T-helper 2 cell treated with Interferon-gamma antibody and Interleukin-4, amounts not matched to agents 100 ng/mL and 5 ng/mL, for 36 hours (primary cell): ENCODE data around the gene PGM1. TPM values are rescaled to one million over a fixed set of nuclear protein-coding genes. Genes with fewer than 3 reads are reported as not detected.

Experiments
- intact Hi-C: fragments of 100-400 bp; cut with micrococcal nuclease; formaldehyde crosslinking; loops from one replicate; pipeline ENCODE4 v1.15.1; 2023
- total RNA-seq: library from RNA; stranded (reverse); gene quantifications from 2 replicates; pipeline ENCODE4 v1.2.3, GENCODE V29; 2022

The PGM1 gene
- total RNA-seq, 1 donor from 2014 or later, result 49.8 TPM

GRCh38 chr1:63630238-63630637 is 37.0 kb downstream of the PGM1 start:
- intact Hi-C loops, result no loop called here

GRCh38 chr1:63630666-63631065 is 37.5 kb downstream of the PGM1 start:
- intact Hi-C loops, result no loop called here

GRCh38 chr1:63632110-63632509 is 38.9 kb downstream of the PGM1 start:
- intact Hi-C loops, result no loop called here

DNA sequence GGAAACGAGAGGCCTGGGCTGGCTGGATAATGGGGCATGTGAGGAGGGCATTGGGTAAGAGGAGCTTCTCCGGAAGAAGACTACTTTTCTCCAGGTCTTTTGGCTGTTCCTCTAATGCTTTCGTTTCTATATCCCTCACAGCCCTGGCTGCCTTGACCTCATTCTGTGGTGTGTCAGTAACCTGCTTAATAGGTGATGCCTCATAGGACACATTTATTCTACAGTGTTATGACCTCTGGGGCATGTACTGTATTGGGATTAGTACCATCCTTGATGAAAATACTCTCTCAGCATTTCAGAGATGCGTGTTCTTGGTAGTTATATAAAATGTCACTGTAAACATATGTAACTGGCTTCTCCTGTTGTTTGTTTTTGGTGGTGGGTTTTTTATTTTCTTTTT is 40.1 kb downstream of the PGM1 start:
- intact Hi-C loops, result no loop called here

DNA sequence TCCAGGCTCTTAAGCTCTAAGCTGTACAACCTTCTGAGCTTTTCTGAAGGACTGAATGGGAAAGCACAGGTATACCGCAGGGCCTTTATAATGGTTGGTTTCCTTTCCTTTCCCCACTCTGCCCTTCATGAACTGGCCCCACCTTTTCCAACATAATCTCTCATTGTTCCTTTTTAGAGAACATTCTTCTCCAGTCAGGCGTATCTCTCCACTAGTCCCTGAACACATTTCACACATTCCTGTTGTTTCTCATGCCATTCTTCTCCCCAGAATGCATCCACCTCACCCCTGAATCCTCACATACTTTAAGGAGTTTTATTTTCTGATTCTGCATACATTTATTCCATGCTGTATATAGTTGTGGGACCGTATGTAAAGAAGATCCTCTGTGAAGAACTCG is 41.3 kb downstream of the PGM1 start:
- intact Hi-C loops, result no loop called here

DNA sequence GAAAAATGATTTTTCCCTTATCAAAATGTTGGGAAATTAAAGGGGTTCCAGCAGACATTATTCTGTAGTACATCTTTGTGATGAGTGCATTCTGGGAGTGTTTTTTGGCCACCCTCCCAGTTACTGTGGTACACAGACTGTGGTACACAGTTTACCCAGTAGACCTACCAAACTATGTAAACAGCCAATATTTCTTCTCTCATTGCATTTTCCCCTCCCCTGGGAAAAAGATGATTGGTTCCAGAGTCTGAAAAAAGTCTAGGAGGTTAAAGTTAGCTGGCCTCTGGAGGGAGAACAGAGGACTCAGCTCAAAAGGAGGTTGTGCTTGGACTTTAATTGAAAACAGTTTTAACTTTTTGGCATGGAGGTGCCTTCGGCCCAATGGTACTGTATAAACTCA is 42.5 kb downstream of the PGM1 start:
- intact Hi-C loops, result no loop called here

DNA sequence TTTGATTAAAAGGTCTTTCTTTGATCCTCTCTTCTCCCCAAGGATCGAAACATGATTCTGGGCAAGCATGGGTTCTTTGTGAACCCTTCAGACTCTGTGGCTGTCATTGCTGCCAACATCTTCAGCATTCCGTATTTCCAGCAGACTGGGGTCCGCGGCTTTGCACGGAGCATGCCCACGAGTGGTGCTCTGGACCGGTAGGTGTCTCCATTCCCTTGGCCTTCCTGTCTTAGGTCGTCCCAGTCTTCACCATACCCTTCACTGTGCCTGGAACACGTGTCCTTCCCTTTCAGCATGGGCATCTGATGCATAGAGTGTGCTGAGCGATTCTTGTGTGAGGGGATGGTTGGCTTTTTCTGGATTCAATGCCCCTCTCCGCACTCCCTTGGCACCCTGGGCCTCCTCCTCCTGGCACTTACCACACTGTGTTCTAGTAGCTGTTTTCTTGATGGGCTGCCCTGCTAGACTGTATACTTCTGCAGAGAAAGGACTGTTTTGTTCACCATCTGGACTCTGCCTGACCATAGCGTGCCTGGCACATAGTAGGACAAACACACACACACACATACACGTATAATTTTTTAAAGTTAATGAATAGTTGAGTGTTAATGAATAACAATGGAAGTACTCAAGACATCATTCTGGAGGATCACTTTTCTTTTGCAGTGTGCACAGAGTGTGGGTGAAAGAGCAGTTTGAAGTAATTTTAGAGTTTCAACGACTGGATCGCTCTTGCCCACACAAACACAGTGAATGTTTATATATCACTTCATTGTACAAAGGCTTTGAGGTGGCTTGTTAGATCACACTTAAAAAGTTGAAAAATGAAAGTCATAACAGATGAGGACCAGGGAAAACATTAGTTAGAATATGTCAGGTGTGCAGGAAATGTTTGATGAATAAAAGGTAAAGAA is 43.2 kb downstream of the PGM1 start:
- intact Hi-C loops, result no loop called here

DNA sequence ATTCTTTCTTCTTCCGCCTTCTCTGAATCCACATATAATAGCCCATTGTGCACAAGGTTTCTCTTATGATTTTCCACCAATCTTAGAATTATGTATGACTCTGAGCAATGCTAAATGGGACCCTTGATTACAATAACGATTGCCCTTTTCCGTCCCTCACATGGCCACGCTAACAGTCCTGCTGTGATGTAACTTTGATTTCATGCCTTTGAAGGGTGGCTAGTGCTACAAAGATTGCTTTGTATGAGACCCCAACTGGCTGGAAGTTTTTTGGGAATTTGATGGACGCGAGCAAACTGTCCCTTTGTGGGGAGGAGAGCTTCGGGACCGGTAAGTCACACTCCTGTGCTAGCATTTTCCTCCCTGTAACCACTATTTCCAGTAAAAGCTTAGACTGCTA is 45.3 kb downstream of the PGM1 start:
- intact Hi-C loops, result no loop called here

GRCh38 chr1:63638875-63639274 is 45.7 kb downstream of the PGM1 start:
- intact Hi-C loops, result no loop called here

GRCh38 chr1:63640633-63641567 is 47.7 kb downstream of the PGM1 start:
- intact Hi-C loops, result no loop called here

GRCh38 chr1:63641615-63642014 is 48.4 kb downstream of the PGM1 start:
- intact Hi-C loops, result no loop called here

GRCh38 chr1:63642901-63643300 is 49.7 kb downstream of the PGM1 start:
- intact Hi-C loops, result no loop called here

DNA sequence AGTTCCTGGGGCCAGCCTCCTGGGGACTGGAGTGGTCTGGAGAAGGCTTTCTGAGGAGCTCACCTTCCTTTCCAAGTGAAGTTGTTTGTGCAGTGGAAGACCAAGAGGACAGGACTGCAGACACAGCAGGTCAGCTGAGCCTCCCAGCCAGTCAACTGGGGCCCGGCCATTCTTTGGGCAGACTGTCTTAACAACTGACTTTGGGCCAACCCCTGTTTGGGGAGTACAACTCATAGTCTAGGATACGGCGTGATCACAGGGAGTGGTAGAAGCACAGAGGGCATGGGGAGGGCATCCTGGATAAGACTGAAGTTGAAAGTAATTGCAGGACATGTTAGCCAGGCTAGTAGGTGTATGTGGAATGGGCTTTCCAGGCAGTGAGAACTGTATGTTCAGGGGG is 50.3 kb downstream of the PGM1 start:
- intact Hi-C loops, result no loop called here

DNA sequence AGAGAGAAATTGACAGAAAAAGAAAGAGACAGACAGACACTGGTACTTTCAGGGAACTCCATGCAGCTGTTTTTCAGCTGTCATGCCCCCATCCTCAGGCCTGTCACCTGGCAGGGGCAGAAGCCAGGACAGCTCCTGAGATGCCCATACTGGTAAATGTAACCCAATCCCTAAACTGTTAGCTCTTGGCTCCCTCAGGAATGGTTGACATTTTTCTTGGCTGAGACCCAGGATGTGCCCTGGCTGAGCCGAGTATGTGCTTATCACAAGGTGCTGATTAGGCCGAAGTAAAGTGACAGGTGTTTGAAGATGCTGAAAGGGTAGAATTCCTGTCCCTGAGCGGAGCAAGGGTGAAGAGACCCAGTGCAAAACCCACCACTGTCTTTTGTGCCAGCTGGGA is 50.7 kb downstream of the PGM1 start:
- intact Hi-C loops, result no loop called here

GRCh38 chr1:63645317-63645716 is 52.1 kb downstream of the PGM1 start:
- intact Hi-C loops, result no loop called here

DNA sequence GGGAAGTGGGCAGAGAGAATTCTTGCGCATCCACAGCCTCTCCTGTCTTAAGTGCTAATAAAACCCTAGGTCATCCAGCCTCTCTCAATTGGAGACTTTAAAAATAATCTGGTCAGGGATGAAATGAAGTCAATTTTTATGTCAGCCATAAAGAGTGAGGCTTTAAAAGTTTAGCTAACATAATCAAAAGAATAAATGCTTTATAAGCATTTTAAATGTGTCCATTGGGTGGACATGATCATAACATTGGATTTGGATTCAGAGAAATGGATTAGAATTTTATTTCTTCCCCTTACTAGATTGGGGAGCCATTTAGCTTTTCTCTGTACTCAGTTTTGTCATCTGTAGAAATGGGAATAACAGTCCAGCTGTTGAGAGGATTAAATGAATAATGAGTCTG is 55.5 kb downstream of the PGM1 start:
- intact Hi-C loops, result no loop called here

GRCh38 chr1:63651161-63651701 is 58.0 kb downstream of the PGM1 start:
- intact Hi-C loops, result loop anchor here (1.0 to 5.0 kb wide), 2 partner anchors 57 to 869 kb away; partner anchors contain the start of gene ATG4C

DNA sequence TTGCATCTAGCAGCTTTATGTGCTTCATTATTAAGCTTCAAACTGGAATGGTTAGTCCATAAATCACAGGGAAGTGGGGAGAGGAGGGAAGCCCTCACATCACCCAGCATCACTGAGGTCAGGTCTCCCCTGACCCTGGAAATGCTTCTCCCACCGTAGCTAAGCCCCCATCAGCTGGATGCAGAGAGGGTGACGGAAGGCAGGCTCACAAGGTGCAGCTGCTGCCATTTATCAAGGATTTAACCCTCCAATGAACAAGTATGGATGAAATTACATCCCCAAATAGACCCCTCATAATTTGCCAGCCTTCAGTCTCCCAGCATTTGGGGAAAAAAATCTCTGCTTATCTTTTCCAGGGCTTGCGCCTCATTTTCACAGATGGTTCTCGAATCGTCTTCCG is 60.8 kb downstream of the PGM1 start:
- intact Hi-C loops, result loop anchor here (5.0 kb wide), 1 partner anchor 872 kb away; the partner anchor contains the start of gene ATG4C

- intact Hi-C loops, result no loop called here
These were observed 66.2 kb downstream of the PGM1 start for GRCh38 chr1:63659448-63659847.

- intact Hi-C loops, result no loop called here
These were observed 69.0 kb downstream of the PGM1 start for GRCh38 chr1:63662056-63662836.

- intact Hi-C loops, result no loop called here
These were observed 69.6 kb downstream of the PGM1 start for GRCh38 chr1:63662841-63663240.
